Peyer's patch (tissue), 4 donors: ENCODE results near the gene NSMF.

Source experiments
- CTCF ChIP-seq, 6 experiments: fragments of 450-650 bp in 4 of 6; fragments of 200-600 bp in 2 of 6; sonication (generic) in 1 of 6; IDR thresholded peaks; one replicate each; pipeline ENCODE4 v1.5.1; 2017 to 2019; ENCODE audit warnings: antibody characterized with exemption in 6 of 6, mild to moderate bottlenecking in 3 of 6, moderate library complexity in 1 of 6
- POLR2A ChIP-seq, 2 donors: fragments of 450-650 bp; IDR thresholded peaks; one replicate each; pipeline ENCODE4 v1.5.1; 2017; ENCODE audit warnings: antibody characterized with exemption in 2 of 2, mild to moderate bottlenecking in 2 of 2, moderate library complexity in 2 of 2

GRCh38 chr9:137475666-137476065 lies 16.5 kb upstream of the NSMF start:
- TF ChIP-seq CTCF (IDR thresholded peaks at IDR 0.05) (no peak), POLR2A (IDR thresholded peaks at IDR 0.05) (no peak)
